HG03432 (cell line): ENCODE results near the gene CASQ2.
A peak's percentile ranks its signal among the peaks of the same experiment; 100 is the strongest.

Experiments used
- ATAC-seq: cut with Tn5 transposase; IDR thresholded peaks from one replicate; pipeline ENCODE4 v1.9.1; 2021; ENCODE audit warnings: mild to moderate bottlenecking, moderate library complexity; ENCODE audit not compliant: unreplicated experiment

CASQ2 gene

DNA sequence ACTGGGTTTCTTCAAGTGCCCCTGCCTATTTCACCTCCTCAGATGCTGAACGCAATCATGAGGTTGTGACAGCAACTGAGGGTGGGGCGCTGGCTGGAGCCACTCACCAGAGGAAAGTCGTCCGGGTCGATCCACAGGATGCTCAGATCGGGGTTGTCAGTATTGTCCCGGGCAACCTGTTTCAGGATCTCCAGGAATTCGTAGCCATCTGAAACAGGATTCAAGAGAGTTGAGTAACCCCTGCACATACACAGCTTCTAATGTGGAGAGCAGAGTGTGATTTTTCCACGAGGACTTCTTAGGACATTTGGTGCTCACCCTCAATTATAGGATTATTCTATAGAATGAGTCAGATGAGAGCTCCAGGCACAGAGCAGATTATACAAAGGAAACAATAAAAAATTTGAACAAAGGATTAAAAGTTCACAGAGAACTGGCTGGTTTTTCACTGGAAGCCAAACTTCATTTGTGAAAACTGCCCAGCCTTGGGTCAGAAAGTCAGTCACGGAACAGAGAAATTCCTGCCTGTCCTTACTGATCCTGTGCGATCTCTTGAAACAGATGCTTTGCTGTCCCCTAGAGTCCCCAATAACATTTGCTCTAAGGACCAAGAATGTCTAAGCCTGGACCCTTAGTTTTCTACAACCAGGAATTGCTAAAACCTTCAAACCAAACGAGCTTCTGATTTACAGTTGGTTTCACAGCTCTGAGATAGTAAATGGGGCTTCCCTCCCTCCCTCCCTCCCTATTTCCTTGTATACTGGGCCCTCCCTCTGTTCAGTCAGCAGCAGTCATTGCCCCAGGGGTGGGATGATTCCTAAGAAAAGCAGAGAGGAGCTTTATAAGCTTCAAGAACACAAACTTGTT lies 63.2 kb downstream of the CASQ2 start:
- no peak for ATAC-seq

- no peak for ATAC-seq
Observed at GRCh38 chr1:115702959-115703358, 65.6 kb downstream of the CASQ2 start.

DNA sequence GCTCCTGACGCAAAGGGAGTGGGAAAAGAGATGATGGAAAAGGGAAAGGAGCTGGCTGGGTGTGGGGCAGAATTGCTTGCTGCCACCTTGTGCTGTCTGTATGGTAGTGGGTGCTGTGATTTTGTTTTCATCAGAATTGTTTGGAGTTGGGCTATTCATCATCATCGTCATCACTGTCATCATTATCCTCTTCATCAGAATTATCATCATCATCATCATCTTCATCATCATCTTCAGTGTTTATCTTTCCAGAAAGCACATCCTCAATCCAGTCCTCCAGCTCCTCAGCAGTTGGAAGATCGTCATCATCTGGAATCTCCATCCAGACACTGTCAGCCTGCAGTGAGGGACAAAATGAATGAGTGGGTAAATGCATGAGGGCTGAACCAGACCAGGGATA lies 67.4 kb downstream of the CASQ2 start:
- no peak for ATAC-seq

DNA sequence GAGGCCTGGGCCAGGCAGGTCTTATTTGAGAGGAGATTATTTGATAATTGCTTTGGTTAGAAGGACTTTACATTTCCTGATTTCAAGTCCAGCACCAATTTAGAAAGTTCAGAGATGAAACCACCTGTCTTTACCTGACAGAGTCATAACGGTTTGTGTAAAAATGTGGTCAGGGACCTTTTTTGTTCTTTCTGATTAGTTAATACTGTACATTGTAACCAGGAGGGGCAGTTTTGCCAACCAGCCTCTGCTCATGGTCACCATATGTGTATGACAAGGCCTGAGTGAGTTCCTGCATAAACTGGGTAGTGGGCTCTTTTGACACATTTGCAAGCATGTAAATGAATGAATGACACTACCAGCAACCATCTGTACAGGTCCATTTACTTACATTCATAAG lies 70.9 kb downstream of the CASQ2 start:
- no peak for ATAC-seq

DNA sequence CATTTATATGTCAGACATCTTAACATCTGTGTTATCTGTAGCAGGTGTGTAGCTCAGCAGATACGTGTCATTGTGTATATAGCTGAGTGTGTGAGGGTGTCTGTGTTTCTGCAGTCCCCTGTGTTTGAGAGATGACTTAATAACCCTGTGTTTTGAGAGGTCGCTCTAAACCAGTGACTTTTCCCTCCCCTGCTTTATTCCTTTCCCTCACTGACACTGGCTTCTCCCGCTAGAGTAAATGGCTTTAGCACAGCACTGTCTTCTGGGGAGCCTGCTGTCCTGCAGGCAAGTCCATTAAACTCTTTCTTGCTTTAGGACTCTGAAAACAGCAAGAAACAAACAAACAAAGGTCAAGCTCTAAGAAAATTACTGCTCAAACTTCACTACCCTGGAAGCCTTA lies 73.7 kb downstream of the CASQ2 start:
- no peak for ATAC-seq

GRCh38 chr1:115692224-115692623 lies 76.3 kb downstream of the CASQ2 start:
- ATAC-seq = no peak

DNA sequence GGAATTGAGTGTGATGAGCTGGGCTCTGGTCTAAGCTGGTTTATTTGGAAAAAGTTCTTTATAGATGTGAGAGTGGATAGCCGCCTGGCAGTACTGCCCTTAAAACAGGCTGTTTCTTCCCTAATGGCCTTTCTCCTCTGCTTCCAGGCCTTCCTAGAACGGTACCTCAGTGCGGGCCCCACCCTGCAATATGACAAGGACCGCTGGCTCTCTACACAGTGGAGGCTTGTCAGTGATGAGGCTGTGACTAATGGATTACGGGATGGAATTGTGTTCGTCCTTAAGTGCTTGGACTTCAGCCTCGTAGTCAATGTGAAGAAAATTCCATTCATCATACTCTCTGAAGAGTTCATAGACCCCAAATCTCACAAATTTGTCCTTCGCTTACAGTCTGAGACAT lies 77.5 kb downstream of the CASQ2 start:
- no peak for ATAC-seq

- ATAC-seq = no peak
Observed at GRCh38 chr1:115687744-115688143, 80.8 kb downstream of the CASQ2 start.

DNA sequence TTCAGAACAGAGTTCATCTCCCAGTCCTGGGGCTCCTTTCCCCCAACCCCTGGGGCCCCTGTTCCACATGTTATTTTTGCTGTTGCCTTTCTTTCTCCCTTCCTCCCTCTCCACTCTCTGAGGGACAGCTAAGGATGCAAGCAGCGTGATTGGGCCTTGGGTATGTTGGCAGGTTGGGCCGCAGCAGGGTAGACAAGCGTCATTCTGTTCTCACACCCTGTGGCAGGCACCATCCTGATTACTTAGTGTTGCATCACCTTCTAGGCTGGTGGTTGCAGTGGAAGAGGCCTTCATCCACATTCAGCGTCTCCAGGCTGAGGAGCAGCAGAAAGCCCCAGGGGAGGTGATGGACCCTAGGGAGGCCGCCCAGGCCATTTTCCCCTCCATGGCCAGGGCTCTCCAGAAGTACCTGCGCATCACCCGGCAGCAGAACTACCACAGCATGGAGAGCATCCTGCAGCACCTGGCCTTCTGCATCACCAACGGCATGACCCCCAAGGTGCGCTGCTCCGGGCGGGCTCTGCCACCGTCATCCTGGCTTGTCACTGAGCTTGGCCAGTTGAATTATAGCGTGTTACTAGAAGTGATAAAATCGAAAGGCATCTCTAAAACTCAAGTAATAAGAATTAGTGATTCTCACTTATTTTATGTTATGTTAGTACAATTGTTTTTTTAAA lies 83.3 kb downstream of the CASQ2 start:
- ATAC-seq = no peak

- no peak for ATAC-seq
Observed at GRCh38 chr1:115682792-115683191, 85.7 kb downstream of the CASQ2 start.

DNA sequence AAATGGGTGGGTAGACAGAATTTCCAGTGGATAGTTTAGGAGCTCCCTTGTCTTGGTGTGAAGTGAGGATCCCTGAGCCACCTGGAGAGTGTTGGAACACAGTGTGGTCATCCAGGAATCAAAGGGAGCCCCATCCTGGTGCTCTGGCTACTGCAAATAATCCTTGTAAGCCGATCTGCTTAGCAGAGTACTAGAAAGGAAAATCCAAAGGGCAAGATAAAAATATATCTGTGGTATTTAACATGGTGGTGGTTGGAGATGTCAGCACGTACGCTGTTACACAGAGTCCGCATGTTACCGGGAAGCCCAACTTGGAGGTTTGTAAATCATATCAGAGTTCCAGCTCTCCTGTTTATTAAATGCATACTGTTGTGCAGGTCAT lies 87.8 kb downstream of the CASQ2 start:
- ATAC-seq = no peak

GRCh38 chr1:115679141-115679611 lies 89.3 kb downstream of the CASQ2 start:
- peak; percentile 47 for ATAC-seq

- ATAC-seq = no peak
Observed at GRCh38 chr1:115678141-115678540, 90.4 kb downstream of the CASQ2 start.

DNA sequence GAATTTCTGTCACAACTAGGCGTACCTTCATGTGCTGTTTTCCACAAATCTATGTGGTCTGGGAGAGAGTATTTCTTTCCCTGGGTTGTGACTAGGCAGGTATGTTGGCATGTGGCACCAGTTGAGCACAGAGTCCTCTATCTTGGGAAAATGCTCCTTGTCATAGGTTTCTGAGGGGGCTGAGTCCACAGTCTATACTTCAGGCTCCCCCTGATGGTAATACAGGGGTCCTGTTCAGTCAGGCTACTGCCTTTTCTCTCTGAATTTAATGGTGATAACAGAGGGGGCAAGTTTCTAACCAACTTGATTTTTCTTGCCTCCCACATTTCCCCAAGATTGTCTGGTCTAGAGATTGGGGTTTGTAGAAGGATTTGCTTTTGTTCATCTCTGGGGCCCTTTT lies 90.9 kb downstream of the CASQ2 start:
- no peak for ATAC-seq

DNA sequence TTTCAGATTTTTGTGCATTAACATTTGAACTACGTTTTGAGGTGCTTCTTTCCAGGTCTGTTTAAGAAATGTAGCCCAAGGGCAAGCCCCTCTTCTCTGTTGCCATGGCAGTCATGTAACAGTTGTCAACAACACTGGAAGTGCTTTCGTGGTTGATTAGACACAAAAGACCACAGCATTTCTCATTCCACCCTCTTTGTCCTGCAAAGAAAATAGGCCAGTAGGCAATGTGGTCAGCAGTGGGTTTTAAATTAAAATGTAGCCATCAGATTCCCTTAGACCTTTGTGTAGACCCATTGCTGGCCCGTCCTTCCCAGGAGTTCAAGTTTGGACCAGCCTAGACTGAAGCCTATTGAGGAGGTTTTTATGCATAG lies 91.3 kb downstream of the CASQ2 start:
- peak; percentile 50 for ATAC-seq

DNA sequence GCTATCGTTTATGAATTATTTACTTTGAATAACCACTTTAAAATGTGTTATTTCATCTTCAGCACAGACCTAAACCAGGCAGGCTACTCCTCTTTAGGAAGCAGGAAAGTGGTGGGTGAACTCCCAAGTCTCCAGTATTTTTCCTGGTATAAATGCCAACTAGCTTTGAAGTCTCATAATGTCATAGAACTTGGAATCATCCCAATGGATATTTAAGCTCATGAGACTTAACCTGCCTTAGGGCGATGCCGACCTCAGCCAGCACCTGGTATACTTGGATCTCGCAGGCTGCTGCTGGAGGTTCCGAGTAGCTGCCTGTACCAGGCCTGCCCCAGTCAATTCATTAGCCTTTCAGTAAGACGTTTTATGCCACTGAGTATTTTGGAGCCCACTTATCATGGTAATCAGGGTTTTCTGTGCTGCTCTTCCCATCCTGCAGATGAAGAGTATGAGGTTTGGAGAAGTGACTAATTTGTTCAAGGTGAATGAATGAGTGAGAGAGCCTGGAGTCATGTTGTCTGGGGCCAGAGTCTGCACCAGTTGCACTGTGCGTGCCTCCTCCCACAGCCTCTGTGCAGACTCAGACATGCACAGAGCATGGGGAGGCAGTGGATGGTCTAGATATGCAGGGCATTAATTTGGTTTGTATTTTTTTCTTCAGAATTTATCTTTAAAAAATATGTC lies 91.9 kb downstream of the CASQ2 start:
- ATAC-seq = peak; percentile 27

- ATAC-seq = no peak
Observed at GRCh38 chr1:115672224-115673009, 96.1 kb downstream of the CASQ2 start.

DNA sequence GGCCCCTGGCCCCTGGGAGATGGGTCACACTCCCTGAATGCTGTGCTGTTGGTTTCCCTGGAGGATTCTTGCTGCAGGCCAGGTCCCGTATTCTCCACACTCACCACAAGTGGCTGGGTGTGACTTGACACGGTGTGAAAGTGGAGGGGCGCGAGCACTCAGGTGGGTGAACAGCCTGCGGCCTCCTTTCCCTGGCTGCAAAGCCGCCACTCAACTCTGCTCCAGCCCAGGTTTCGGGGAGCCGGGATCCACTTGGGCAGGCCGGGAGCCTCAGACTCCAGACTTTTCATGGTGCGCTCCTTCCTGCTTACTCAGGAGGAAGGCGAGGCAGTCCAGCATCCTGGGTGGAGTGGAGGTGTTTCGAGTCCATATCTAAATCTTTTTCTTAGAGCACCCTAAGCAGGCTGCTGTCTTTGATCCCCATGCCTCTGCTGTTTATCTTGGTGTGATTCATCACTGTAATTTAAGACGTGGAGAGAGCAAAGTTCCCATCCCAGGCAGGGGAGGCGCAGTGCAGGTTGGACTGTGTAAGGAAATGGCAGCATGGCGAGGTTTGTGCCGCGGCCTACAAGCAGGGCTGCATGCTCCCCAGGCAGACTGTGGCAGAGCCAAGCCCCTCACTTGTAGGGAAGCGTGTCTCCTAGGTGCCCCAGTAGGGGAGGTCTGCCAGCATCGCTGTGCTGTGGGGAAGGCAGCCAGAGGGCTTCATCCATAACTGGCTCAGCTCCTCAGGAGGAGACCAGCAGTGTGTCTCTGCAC lies 97.2 kb downstream of the CASQ2 start:
- ATAC-seq = no peak

GRCh38 chr1:115670476-115671175 lies 97.9 kb downstream of the CASQ2 start:
- ATAC-seq = no peak

DNA sequence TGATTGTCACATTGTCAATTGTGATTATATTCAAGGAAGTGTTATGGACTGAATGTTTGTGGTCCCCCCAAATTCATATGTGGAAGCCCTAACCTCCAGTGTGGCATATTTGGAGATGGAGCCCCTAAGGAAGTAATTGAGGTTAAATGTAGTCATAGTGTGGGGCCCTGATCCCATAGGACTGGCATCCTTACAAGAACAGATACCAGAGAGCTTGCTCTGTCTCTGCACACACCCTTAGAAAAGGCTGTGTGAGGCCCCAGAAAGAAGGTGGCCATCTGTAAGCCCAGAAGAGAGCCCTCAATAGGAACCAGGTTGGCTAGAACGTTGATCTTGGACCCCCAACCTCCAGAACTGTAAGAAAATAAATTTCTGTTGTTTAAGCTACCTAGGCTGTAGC lies 98.6 kb downstream of the CASQ2 start:
- ATAC-seq = no peak
